IMR-90 (cell line): ENCODE results near the gene AMELX.

Experiments
- CEBPB ChIP-seq: IDR thresholded peaks from 2 replicates; pipeline ENCODE4 v1.6.1; 2012; ENCODE audit warnings: low read depth, low read length, improper control_type of control experiment
- MAFK ChIP-seq: IDR thresholded peaks from 2 replicates; pipeline ENCODE4 v1.6.1; 2012; ENCODE audit warnings: low read depth, low read length, improper control_type of control experiment
- MAZ ChIP-seq: IDR thresholded peaks from 2 replicates; pipeline ENCODE4 v1.6.1; 2012; ENCODE audit warnings: low read depth, mild to moderate bottlenecking, low read length, improper control_type of control experiment, moderate library complexity, borderline replicate concordance
- POLR2A ChIP-seq: IDR thresholded peaks from 2 replicates; pipeline ENCODE4 v1.6.1; 2012; ENCODE audit warnings: mild to moderate bottlenecking, low read depth, low read length
- RAD21 ChIP-seq: IDR thresholded peaks from 2 replicates; pipeline ENCODE4 v1.6.1; 2012; ENCODE audit warnings: low read length, improper control_type of control experiment
- RFX5 ChIP-seq: IDR thresholded peaks from 2 replicates; pipeline ENCODE4 v1.8.0; 2012; ENCODE audit warnings: low read depth, mild to moderate bottlenecking, low read length, moderate library complexity
- SMC3 ChIP-seq: fragments of 150-350 bp; IDR thresholded peaks from 2 replicates; pipeline ENCODE4 v1.6.1; 2016; ENCODE audit warnings: low read depth, mild to moderate bottlenecking, antibody characterized with exemption, low read length, moderate library complexity
- TF ChIP-seq, protein P1 (sequence below): conservative IDR thresholded peaks from 2 replicates; pipeline ENCODE4 v1.5.1; 2012; ENCODE audit warnings: mild to moderate bottlenecking, low read depth, low read length, improper control_type of control experiment
- TF ChIP-seq, protein P2 (sequence below): fragments of 150-350 bp; IDR thresholded peaks from 2 replicates; pipeline ENCODE4 v1.6.1; 2016; ENCODE audit warnings: low read depth, mild to moderate bottlenecking, low read length, moderate library complexity, borderline replicate concordance
- TF ChIP-seq, protein P3 (sequence below): fragments of 150-350 bp; IDR thresholded peaks from 2 replicates; pipeline ENCODE4 v1.6.1; 2017; ENCODE audit warnings: mild to moderate bottlenecking, antibody characterized with exemption, low read length, low read depth

DNA sequence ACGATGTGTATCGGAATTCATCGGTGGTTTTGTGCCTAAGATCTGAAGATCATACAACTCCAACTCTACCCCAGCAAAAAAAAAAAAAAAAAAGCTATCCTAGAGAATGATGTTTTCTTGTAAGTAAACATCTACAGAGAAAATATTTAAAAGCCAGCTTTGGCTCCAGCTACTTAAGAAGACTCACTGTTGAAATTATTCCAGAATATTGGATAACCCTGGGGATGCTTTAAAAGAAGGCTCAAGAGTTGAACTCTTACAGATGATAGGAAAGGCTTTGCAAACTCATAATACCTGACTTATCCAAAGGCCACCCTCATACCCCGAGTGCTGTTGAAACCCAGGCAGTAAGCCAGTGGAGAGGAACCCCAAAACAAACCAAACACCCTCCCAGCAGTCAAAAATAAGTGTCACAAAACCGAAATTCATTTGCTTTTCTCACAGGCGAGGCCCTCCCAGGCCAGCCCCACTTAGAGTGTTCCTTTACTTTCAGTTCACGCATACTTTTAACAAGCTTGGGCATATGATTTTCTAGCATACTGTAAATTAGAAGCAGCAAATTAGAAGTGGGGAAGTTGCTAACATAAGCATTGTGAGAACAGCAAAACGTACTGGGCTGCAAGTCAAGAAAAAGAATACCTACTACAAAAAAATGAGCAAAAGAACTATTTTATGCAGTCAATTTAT, 2.7 kb upstream of the AMELX start:
- TF ChIP-seq, protein P1, sequence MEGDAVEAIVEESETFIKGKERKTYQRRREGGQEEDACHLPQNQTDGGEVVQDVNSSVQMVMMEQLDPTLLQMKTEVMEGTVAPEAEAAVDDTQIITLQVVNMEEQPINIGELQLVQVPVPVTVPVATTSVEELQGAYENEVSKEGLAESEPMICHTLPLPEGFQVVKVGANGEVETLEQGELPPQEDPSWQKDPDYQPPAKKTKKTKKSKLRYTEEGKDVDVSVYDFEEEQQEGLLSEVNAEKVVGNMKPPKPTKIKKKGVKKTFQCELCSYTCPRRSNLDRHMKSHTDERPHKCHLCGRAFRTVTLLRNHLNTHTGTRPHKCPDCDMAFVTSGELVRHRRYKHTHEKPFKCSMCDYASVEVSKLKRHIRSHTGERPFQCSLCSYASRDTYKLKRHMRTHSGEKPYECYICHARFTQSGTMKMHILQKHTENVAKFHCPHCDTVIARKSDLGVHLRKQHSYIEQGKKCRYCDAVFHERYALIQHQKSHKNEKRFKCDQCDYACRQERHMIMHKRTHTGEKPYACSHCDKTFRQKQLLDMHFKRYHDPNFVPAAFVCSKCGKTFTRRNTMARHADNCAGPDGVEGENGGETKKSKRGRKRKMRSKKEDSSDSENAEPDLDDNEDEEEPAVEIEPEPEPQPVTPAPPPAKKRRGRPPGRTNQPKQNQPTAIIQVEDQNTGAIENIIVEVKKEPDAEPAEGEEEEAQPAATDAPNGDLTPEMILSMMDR: no peak
- TF ChIP-seq MAFK (no peak), RFX5 (no peak), POLR2A (no peak), CEBPB (no peak), SMC3 (no peak), MAZ (no peak), RAD21 (no peak)
- TF ChIP-seq, protein P2, sequence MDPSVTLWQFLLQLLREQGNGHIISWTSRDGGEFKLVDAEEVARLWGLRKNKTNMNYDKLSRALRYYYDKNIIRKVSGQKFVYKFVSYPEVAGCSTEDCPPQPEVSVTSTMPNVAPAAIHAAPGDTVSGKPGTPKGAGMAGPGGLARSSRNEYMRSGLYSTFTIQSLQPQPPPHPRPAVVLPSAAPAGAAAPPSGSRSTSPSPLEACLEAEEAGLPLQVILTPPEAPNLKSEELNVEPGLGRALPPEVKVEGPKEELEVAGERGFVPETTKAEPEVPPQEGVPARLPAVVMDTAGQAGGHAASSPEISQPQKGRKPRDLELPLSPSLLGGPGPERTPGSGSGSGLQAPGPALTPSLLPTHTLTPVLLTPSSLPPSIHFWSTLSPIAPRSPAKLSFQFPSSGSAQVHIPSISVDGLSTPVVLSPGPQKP: no peak
- TF ChIP-seq, protein P3, sequence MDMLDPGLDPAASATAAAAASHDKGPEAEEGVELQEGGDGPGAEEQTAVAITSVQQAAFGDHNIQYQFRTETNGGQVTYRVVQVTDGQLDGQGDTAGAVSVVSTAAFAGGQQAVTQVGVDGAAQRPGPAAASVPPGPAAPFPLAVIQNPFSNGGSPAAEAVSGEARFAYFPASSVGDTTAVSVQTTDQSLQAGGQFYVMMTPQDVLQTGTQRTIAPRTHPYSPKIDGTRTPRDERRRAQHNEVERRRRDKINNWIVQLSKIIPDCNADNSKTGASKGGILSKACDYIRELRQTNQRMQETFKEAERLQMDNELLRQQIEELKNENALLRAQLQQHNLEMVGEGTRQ: no peak
